ENCODE measurements around the gene KREMEN2. TPM values are rescaled to one million over a fixed set of nuclear protein-coding genes. Genes with fewer than 3 reads are reported as not detected.

Gene KREMEN2
- total and polyA plus RNA-seq, 2 of the 13 experiments (the other 11 are each of a cell fraction or from before 2014, with no cell fraction given): 0.48 to 1.2 TPM

DNA sequence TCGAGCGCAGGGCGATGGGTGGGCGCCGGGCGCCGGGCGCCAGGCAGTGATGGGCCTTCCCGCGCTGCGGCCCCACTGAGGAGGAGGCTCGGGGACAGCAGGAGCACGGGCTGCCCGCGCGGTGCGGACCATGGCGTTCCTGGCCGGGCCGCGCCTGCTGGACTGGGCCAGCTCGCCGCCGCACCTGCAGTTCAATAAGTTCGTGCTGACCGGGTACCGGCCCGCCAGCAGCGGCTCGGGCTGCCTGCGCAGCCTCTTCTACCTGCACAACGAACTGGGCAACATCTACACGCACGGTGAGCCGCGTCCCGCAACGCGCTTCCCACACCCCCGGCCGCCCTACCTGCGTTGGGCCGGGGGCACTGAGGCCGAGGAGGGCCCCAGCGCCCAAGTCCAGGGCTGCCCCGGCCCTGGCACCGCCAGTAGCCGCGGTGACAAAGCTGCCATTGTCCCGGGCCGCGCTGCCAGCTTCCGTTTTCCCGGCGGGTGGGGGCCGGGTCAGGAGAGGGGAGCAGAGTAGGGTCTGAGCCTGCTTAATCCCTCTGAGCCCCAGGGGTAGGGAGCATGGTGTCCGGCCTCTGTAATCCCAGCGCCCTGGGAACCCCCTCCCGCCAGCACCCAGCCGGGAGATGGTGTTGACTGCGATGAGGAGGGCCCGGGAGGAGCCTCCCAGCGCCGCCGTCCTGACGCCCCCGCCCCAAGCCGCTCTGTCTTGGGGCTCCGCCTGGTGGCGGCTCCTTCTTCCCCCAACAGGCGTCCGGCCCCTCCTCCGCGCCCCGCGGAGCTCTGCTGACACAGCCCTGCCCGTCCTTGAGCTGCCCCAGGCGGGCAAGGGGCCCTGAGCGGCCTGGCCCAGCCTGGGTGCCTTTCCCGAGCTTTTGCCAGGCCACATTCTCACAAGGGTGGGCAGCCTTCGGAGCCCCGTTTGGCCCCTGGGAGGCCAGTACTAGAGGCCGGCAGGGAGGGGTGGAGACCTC lies 5.8 kb downstream of the KREMEN2 start (continued):
- TF ChIP-seq, protein P1, sequence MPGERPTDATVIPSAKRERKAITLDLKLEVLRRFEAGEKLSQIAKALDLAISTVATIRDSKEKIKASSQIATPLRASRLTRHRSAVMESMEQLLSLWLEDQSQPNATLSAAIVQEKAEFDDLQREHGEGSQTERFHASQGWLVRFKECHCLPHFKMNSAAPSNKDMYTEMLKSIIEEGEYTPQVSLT (CRISPR knock-in tag; IDR thresholded peaks at IDR 0.05; ENCODE audit: borderline replicate concordance, low read depth): no peak
- TF ChIP-seq TMF1 (CRISPR knock-in tag; IDR thresholded peaks at IDR 0.05; ENCODE audit: low read depth) (no peak), HMG20B (CRISPR knock-in tag; conservative IDR thresholded peaks at IDR 0.05) (0 out of 2 replicates have a peak, but pooled peaks have one; percentile 21), HES4 (CRISPR knock-in tag; IDR thresholded peaks at IDR 0.05; ENCODE audit: borderline replicate concordance) (peak; percentile 84), JDP2 (CRISPR knock-in tag; IDR thresholded peaks at IDR 0.05; ENCODE audit: borderline replicate concordance) (no peak), MEF2D (CRISPR knock-in tag; IDR thresholded peaks at IDR 0.05) (no peak), ATM (IDR thresholded peaks at IDR 0.05; ENCODE audit: borderline replicate concordance) (no peak), GPN1 (CRISPR knock-in tag; IDR thresholded peaks at IDR 0.05; ENCODE audit: borderline replicate concordance) (no peak), HDAC2 (CRISPR knock-in tag; IDR thresholded peaks at IDR 0.05) (peak; percentile 63), SALL1 (CRISPR knock-in tag; IDR thresholded peaks at IDR 0.05) (peak; percentile 7; the same call in 1 of the 2 replicates), TCF7 (IDR thresholded peaks at IDR 0.05; ENCODE audit: low read depth) (no peak), CC2D1A (CRISPR knock-in tag; IDR thresholded peaks at IDR 0.05) (no peak), GABPB1 (CRISPR knock-in tag; IDR thresholded peaks at IDR 0.05) (peak; percentile 73), ARNT2 (CRISPR knock-in tag; IDR thresholded peaks at IDR 0.05; ENCODE audit: low read depth) (no peak), TP53 (CRISPR knock-in tag; conservative IDR thresholded peaks at IDR 0.05) (no peak), ZNF451 (CRISPR knock-in tag; IDR thresholded peaks at IDR 0.05) (no peak), PLRG1 (conservative IDR thresholded peaks at IDR 0.05) (no peak), ZNF354B (CRISPR knock-in tag; IDR thresholded peaks at IDR 0.05) (no peak), ZNF737 (CRISPR knock-in tag; IDR thresholded peaks at IDR 0.05; ENCODE audit: borderline replicate concordance) (no peak), NPAS2 (CRISPR knock-in tag; IDR thresholded peaks at IDR 0.05; ENCODE audit: borderline replicate concordance) (no peak)
- TF ChIP-seq, protein P2, sequence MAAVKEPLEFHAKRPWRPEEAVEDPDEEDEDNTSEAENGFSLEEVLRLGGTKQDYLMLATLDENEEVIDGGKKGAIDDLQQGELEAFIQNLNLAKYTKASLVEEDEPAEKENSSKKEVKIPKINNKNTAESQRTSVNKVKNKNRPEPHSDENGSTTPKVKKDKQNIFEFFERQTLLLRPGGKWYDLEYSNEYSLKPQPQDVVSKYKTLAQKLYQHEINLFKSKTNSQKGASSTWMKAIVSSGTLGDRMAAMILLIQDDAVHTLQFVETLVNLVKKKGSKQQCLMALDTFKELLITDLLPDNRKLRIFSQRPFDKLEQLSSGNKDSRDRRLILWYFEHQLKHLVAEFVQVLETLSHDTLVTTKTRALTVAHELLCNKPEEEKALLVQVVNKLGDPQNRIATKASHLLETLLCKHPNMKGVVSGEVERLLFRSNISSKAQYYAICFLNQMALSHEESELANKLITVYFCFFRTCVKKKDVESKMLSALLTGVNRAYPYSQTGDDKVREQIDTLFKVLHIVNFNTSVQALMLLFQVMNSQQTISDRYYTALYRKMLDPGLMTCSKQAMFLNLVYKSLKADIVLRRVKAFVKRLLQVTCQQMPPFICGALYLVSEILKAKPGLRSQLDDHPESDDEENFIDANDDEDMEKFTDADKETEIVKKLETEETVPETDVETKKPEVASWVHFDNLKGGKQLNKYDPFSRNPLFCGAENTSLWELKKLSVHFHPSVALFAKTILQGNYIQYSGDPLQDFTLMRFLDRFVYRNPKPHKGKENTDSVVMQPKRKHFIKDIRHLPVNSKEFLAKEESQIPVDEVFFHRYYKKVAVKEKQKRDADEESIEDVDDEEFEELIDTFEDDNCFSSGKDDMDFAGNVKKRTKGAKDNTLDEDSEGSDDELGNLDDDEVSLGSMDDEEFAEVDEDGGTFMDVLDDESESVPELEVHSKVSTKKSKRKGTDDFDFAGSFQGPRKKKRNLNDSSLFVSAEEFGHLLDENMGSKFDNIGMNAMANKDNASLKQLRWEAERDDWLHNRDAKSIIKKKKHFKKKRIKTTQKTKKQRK (IDR thresholded peaks at IDR 0.05; ENCODE audit: low read length): no peak
- TF ChIP-seq, protein P3, sequence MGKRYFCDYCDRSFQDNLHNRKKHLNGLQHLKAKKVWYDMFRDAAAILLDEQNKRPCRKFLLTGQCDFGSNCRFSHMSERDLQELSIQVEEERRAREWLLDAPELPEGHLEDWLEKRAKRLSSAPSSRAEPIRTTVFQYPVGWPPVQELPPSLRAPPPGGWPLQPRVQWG (CRISPR knock-in tag; IDR thresholded peaks at IDR 0.05; ENCODE audit: borderline replicate concordance, low read depth): no peak
- TF ChIP-seq, protein P4, sequence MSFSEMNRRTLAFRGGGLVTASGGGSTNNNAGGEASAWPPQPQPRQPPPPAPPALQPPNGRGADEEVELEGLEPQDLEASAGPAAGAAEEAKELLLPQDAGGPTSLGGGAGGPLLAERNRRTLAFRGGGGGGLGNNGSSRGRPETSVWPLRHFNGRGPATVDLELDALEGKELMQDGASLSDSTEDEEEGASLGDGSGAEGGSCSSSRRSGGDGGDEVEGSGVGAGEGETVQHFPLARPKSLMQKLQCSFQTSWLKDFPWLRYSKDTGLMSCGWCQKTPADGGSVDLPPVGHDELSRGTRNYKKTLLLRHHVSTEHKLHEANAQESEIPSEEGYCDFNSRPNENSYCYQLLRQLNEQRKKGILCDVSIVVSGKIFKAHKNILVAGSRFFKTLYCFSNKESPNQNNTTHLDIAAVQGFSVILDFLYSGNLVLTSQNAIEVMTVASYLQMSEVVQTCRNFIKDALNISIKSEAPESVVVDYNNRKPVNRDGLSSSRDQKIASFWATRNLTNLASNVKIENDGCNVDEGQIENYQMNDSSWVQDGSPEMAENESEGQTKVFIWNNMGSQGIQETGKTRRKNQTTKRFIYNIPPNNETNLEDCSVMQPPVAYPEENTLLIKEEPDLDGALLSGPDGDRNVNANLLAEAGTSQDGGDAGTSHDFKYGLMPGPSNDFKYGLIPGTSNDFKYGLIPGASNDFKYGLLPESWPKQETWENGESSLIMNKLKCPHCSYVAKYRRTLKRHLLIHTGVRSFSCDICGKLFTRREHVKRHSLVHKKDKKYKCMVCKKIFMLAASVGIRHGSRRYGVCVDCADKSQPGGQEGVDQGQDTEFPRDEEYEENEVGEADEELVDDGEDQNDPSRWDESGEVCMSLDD (CRISPR knock-in tag; IDR thresholded peaks at IDR 0.05; ENCODE audit: borderline replicate concordance): peak; percentile 76; the same call in 1 of the 2 replicates

All from HepG2 (cell line).